ENCODE data around the gene FAM120C.

GRCh38 chrX:54048412-54048811, 134.6 kb downstream of the FAM120C start:
- no peak for TF ChIP-seq CTCF (IDR thresholded peaks at IDR 0.05)
- TF ChIP-seq POLR2A (IDR thresholded peaks at IDR 0.05): no peak
- TF ChIP-seq EP300 (IDR thresholded peaks at IDR 0.05): no peak
- TF ChIP-seq POLR2AphosphoS5 (IDR thresholded peaks at IDR 0.05): no peak
